IPS-18c (cell line): ENCODE results near the gene LLGL2.

ENCODE experiments used
- H3K4me3 ChIP-seq: 2 replicates; pipeline ENCODE4 v1.7.0; 2013; ENCODE audit warnings: low read depth, mild to moderate bottlenecking, low read length, moderate library complexity; ENCODE audit not compliant: insufficient read depth
- H3K9me3 ChIP-seq: one replicate; pipeline ENCODE4 v1.6.1; 2013; ENCODE audit warnings: mild to moderate bottlenecking, low read length, moderate library complexity; ENCODE audit not compliant: control insufficient read depth, insufficient read depth

Gene LLGL2

GRCh38 chr17:75552425-75553294 lies 27.2 kb downstream of the LLGL2 start:
- Histone ChIP-seq H3K9me3 (peaks cover 2% of the 10 kb centered on the region), H3K4me3 (no peak overlapping the region)

- peaks cover 2% of the 10 kb centered on the region for H3K9me3 ChIP-seq
- no peak overlapping the region for H3K4me3 ChIP-seq
Observed at GRCh38 chr17:75553295-75554110, 28.0 kb downstream of the LLGL2 start.

GRCh38 chr17:75555679-75556153 lies 30.2 kb downstream of the LLGL2 start:
- Histone ChIP-seq H3K4me3 (no peak overlapping the region), H3K9me3 (peaks cover 2% of the 10 kb centered on the region)

GRCh38 chr17:75557075-75557851 lies 31.8 kb downstream of the LLGL2 start:
- Histone ChIP-seq H3K4me3 (no peak overlapping the region), H3K9me3 (peaks cover 2% of the 10 kb centered on the region)

GRCh38 chr17:75557852-75558665 lies 32.6 kb downstream of the LLGL2 start:
- no peak overlapping the region for H3K4me3 ChIP-seq
- H3K9me3 ChIP-seq, result peaks cover 2% of the 10 kb centered on the region

GRCh38 chr17:75558666-75559530 lies 33.4 kb downstream of the LLGL2 start:
- peaks cover 2% of the 10 kb centered on the region for H3K9me3 ChIP-seq

GRCh38 chr17:75559958-75560533 lies 34.5 kb downstream of the LLGL2 start:
- Histone ChIP-seq H3K4me3 (no peak overlapping the region), H3K9me3 (peaks cover 2% of the 10 kb centered on the region)

More at GRCh38 chr17:75558666-75559530, 33.4 kb downstream of the LLGL2 start:
- no peak overlapping the region for H3K4me3 ChIP-seq

GRCh38 chr17:75561927-75562603 lies 36.6 kb downstream of the LLGL2 start:
- Histone ChIP-seq H3K9me3 (no peaks in the 10 kb centered on the region), H3K4me3 (no peak overlapping the region)

- H3K9me3 ChIP-seq, result no peaks in the 10 kb centered on the region
- H3K4me3 ChIP-seq, result no peak overlapping the region
Observed at GRCh38 chr17:75563063-75563758, 37.7 kb downstream of the LLGL2 start.

GRCh38 chr17:75564195-75564594 lies 38.7 kb downstream of the LLGL2 start:
- no peaks in the 10 kb centered on the region for H3K9me3 ChIP-seq
- no peak overlapping the region for H3K4me3 ChIP-seq

GRCh38 chr17:75565066-75565465 lies 39.6 kb downstream of the LLGL2 start:
- H3K4me3 ChIP-seq, result no peak overlapping the region
- H3K9me3 ChIP-seq, result no peaks in the 10 kb centered on the region

- Histone ChIP-seq H3K9me3 (no peaks in the 10 kb centered on the region), H3K4me3 (no peak overlapping the region)
Observed at GRCh38 chr17:75565618-75566017, 40.1 kb downstream of the LLGL2 start.

- H3K4me3 ChIP-seq, result no peak overlapping the region
Observed at GRCh38 chr17:75566416-75566815, 40.9 kb downstream of the LLGL2 start.

GRCh38 chr17:75566834-75567233 lies 41.3 kb downstream of the LLGL2 start:
- Histone ChIP-seq H3K9me3 (no peaks in the 10 kb centered on the region), H3K4me3 (no peak overlapping the region)

More at GRCh38 chr17:75566416-75566815, 40.9 kb downstream of the LLGL2 start:
- no peaks in the 10 kb centered on the region for H3K9me3 ChIP-seq
